Upper lobe of left lung (tissue), 4 donors: Measurements from ENCODE around the gene GPRASP1.

ENCODE experiments used
- POLR2AphosphoS5 ChIP-seq, 2 donors: sonication (generic); formaldehyde crosslinking; IDR thresholded peaks; one replicate each; pipeline ENCODE4 v1.5.1; 2017; ENCODE audit warnings: antibody characterized with exemption in 2 of 2
- TF ChIP-seq, protein P1 (sequence below), 6 experiments: fragments of 450-650 bp in 4 of 6; fragments of 200-600 bp in 2 of 6; sonication (generic) in 2 of 6; IDR thresholded peaks; one replicate each; pipeline ENCODE4 v1.5.1; 2016 to 2019; ENCODE audit warnings: antibody characterized with exemption in 6 of 6

GRCh38 chrX:102650903-102651241 lies 411 bp upstream of the GPRASP1 start:
- no peak for TF ChIP-seq POLR2AphosphoS5 (IDR thresholded peaks at IDR 0.05)
- TF ChIP-seq, protein P1, sequence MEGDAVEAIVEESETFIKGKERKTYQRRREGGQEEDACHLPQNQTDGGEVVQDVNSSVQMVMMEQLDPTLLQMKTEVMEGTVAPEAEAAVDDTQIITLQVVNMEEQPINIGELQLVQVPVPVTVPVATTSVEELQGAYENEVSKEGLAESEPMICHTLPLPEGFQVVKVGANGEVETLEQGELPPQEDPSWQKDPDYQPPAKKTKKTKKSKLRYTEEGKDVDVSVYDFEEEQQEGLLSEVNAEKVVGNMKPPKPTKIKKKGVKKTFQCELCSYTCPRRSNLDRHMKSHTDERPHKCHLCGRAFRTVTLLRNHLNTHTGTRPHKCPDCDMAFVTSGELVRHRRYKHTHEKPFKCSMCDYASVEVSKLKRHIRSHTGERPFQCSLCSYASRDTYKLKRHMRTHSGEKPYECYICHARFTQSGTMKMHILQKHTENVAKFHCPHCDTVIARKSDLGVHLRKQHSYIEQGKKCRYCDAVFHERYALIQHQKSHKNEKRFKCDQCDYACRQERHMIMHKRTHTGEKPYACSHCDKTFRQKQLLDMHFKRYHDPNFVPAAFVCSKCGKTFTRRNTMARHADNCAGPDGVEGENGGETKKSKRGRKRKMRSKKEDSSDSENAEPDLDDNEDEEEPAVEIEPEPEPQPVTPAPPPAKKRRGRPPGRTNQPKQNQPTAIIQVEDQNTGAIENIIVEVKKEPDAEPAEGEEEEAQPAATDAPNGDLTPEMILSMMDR (IDR thresholded peaks at IDR 0.05) = no peak
